Measurements from ENCODE around the gene TCTN3. TPM values are rescaled to one million over a fixed set of nuclear protein-coding genes. Genes with fewer than 3 reads are reported as not detected.

Gene TCTN3
- total RNA-seq, 2 experiments from 2014 or later: 19.5 to 20.4 TPM

GRCh38 chr10:95618101-95618500 lies 75.6 kb downstream of the TCTN3 start:
- H3K36me3 Mint-ChIP-seq (ENCODE audit: low read depth): peaks cover 62% of the 10 kb centered on the region

GRCh38 chr10:95616446-95616845 lies 77.3 kb downstream of the TCTN3 start:
- ChIA-PET POLR2A (no interaction called here), CTCF (no interaction called here)
- H3K9me3 Mint-ChIP-seq (ENCODE audit: insufficient read depth): no peaks in the 10 kb centered on the region
- H3K27me3 Mint-ChIP-seq (ENCODE audit: low read depth): no peaks in the 10 kb centered on the region
- no peak for ATAC-seq
- H3K4me3 Mint-ChIP-seq: no peak overlapping the region
- no peak for DNase-seq
- no peak overlapping the region for H3K27ac Mint-ChIP-seq
- H3K4me1 Mint-ChIP-seq (ENCODE audit: low read depth): no peaks in the 10 kb centered on the region
- H3K36me3 Mint-ChIP-seq (ENCODE audit: low read depth): peaks cover 70% of the 10 kb centered on the region

More at GRCh38 chr10:95618101-95618500, 75.6 kb downstream of the TCTN3 start:
- H3K27ac Mint-ChIP-seq: no peak overlapping the region
- CTCF ChIA-PET: interaction anchor here (1.1 kb wide), 1 partner anchor 188 kb away, joined by 3 read pairs; no protein-coding TSS in a partner anchor
- DNase-seq: no peak
- no peaks in the 10 kb centered on the region for H3K4me1 Mint-ChIP-seq (ENCODE audit: low read depth)
- no peaks in the 10 kb centered on the region for H3K9me3 Mint-ChIP-seq (ENCODE audit: insufficient read depth)
- no peaks in the 10 kb centered on the region for H3K27me3 Mint-ChIP-seq (ENCODE audit: low read depth)
- POLR2A ChIA-PET: no interaction called here
- H3K4me3 Mint-ChIP-seq: no peak overlapping the region
- ATAC-seq: no peak

Other genes with a start within 250 kb of the TCTN3 start
- gene SORBS1, start 132.6 kb downstream of the TCTN3 start, total RNA-seq: under 1 TPM; 0.24 to 0.47 TPM
- gene ALDH18A1, start 37.2 kb downstream of the TCTN3 start, total RNA-seq: 10 to 100 TPM; 62.3 to 63.9 TPM
- gene ENTPD1, start 62.2 kb upstream of the TCTN3 start, total RNA-seq: 10 to 100 TPM; 14.2 to 14.9 TPM
- under 1 TPM; 0.21 to 0.34 TPM for gene CC2D2B, start 214.0 kb upstream of the TCTN3 start, total RNA-seq

Data from activated CD8-positive, alpha-beta T cell treated with anti-CD3 and anti-CD28 coated beads, Interleukin-2, amount 10 ng/mL, durations not matched to agents 7 days and 5 days (primary cell).